ENCODE measurements around the gene GGTLC2.

Gene GGTLC2

DNA sequence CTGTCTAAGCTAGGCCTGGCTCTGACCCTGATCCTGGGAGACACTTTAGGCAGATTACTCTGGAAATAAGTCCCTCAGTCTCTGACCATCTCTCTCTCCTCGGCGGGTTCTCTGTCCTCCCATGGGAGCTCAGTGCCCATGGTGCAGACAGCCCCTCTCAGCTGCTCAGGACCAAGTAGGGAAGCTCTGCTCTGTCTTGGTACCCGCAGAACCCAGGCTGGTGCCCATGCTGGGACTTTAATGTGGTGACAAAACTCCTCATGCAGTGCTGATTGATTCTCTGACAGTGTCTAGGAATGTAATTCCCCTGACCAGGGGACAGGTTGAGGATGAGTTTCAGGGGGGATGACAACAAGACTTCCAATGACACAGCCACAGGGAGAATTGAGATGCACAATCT lies 30.3 kb upstream of the GGTLC2 start:
- Histone ChIP-seq H3K9ac (ENCODE audit: low read length) (no peak overlapping the region), H3K27ac (ENCODE audit: low read depth, low read length) (no peak overlapping the region), H3K27me3 (ENCODE audit: low read length) (no peaks in the 10 kb centered on the region), H3K4me2 (ENCODE audit: low read depth, low read length, poor library complexity, severe bottlenecking) (no peak overlapping the region), H3K9me3 (ENCODE audit: insufficient read depth, low read length) (no peaks in the 10 kb centered on the region), H3F3A (ENCODE audit: insufficient read depth) (no peaks in the 10 kb centered on the region), H3K79me2 (ENCODE audit: insufficient read depth, low read length) (no peaks in the 10 kb centered on the region), H3K36me3 (ENCODE audit: low read length) (no peaks in the 10 kb centered on the region), H2AFZ (ENCODE audit: low read depth, low read length, severe bottlenecking) (no peak overlapping the region), H3K9me2 (replicated peaks; ENCODE audit: insufficient read depth, low read length) (no peaks in the 10 kb centered on the region), H3K4me3 (ENCODE audit: insufficient read depth, low read length, poor library complexity, severe bottlenecking) (no peak overlapping the region), H4K20me1 (ENCODE audit: low read depth, low read length) (no peaks in the 10 kb centered on the region)
- no peak for TF ChIP-seq EZH2phosphoT487 (conservative IDR thresholded peaks at IDR 0.05; ENCODE audit: low read length)
- TF ChIP-seq, protein P1, sequence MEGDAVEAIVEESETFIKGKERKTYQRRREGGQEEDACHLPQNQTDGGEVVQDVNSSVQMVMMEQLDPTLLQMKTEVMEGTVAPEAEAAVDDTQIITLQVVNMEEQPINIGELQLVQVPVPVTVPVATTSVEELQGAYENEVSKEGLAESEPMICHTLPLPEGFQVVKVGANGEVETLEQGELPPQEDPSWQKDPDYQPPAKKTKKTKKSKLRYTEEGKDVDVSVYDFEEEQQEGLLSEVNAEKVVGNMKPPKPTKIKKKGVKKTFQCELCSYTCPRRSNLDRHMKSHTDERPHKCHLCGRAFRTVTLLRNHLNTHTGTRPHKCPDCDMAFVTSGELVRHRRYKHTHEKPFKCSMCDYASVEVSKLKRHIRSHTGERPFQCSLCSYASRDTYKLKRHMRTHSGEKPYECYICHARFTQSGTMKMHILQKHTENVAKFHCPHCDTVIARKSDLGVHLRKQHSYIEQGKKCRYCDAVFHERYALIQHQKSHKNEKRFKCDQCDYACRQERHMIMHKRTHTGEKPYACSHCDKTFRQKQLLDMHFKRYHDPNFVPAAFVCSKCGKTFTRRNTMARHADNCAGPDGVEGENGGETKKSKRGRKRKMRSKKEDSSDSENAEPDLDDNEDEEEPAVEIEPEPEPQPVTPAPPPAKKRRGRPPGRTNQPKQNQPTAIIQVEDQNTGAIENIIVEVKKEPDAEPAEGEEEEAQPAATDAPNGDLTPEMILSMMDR (IDR thresholded peaks at IDR 0.05; ENCODE audit: insufficient read depth, low read length, poor library complexity, severe bottlenecking): no peak

DNA sequence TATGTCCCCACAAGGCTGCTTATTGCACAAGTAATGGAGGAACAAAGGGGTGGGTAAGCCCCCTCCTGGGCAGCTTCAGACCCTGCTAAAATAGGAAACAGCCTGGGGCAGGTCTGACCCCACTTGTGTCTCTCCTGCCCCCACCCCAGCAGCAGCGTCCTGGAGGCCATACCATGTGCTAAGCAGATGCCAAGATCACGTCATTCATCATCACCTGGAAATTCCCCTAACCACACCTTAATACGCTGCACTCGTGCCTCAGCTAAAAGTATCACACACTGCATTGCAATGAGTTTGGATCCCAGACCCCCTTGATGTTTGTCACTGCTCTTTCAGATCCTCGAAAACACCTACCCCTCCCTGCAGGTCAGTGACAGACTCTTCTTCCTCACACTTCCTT lies 27.8 kb upstream of the GGTLC2 start:
- Histone ChIP-seq H3K36me3 (ENCODE audit: low read length) (no peaks in the 10 kb centered on the region), H3K9me3 (ENCODE audit: insufficient read depth, low read length) (no peaks in the 10 kb centered on the region), H3K4me2 (ENCODE audit: low read depth, low read length, poor library complexity, severe bottlenecking) (no peak overlapping the region), H2AFZ (ENCODE audit: low read depth, low read length, severe bottlenecking) (no peak overlapping the region), H3K27ac (ENCODE audit: low read depth, low read length) (no peak overlapping the region), H3K27me3 (ENCODE audit: low read length) (no peaks in the 10 kb centered on the region), H3K4me3 (ENCODE audit: insufficient read depth, low read length, poor library complexity, severe bottlenecking) (no peak overlapping the region), H3K9ac (ENCODE audit: low read length) (no peak overlapping the region), H3K79me2 (ENCODE audit: insufficient read depth, low read length) (no peaks in the 10 kb centered on the region), H3F3A (ENCODE audit: insufficient read depth) (no peaks in the 10 kb centered on the region), H4K20me1 (ENCODE audit: low read depth, low read length) (no peaks in the 10 kb centered on the region), H3K9me2 (replicated peaks; ENCODE audit: insufficient read depth, low read length) (no peaks in the 10 kb centered on the region)
- TF ChIP-seq, protein P1 (IDR thresholded peaks at IDR 0.05; ENCODE audit: insufficient read depth, low read length, poor library complexity, severe bottlenecking): no peak
- TF ChIP-seq EZH2phosphoT487 (conservative IDR thresholded peaks at IDR 0.05; ENCODE audit: low read length): no peak

DNA sequence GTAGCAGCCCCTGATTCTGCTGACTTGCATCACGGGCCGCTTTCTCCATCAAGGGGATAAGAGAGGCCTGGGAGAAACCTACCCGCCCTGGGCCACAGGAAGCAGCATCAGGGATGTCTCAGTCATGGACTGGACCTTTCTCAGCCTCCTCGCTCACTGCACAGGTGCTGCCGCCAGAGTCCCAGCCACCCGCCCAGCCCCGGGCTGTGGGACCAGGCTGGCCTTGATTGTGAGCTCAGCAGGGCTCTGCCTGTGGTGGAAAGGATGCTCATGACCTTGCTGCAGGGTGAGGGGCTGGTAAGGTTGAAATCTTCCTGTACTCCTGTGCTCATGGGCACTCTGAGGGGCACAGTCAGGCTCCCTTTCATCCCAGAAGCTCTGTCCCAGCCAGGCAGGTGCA lies 26.0 kb upstream of the GGTLC2 start:
- Histone ChIP-seq H3K79me2 (ENCODE audit: insufficient read depth, low read length) (no peaks in the 10 kb centered on the region), H4K20me1 (ENCODE audit: low read depth, low read length) (no peaks in the 10 kb centered on the region), H3K4me2 (ENCODE audit: low read depth, low read length, poor library complexity, severe bottlenecking) (no peak overlapping the region), H3K4me3 (ENCODE audit: insufficient read depth, low read length, poor library complexity, severe bottlenecking) (no peak overlapping the region), H2AFZ (ENCODE audit: low read depth, low read length, severe bottlenecking) (no peak overlapping the region), H3K27ac (ENCODE audit: low read depth, low read length) (no peak overlapping the region), H3K9ac (ENCODE audit: low read length) (no peak overlapping the region), H3K36me3 (ENCODE audit: low read length) (no peaks in the 10 kb centered on the region), H3K27me3 (ENCODE audit: low read length) (no peaks in the 10 kb centered on the region), H3K9me3 (ENCODE audit: insufficient read depth, low read length) (no peaks in the 10 kb centered on the region), H3K9me2 (replicated peaks; ENCODE audit: insufficient read depth, low read length) (no peaks in the 10 kb centered on the region), H3F3A (ENCODE audit: insufficient read depth) (no peaks in the 10 kb centered on the region)
- no peak for TF ChIP-seq EZH2phosphoT487 (conservative IDR thresholded peaks at IDR 0.05; ENCODE audit: low read length)
- TF ChIP-seq, protein P1 (IDR thresholded peaks at IDR 0.05; ENCODE audit: insufficient read depth, low read length, poor library complexity, severe bottlenecking): no peak

Data from SU-DHL-6 (cell line).